ENCODE data around the gene IKBKE. TPM values are rescaled to one million over a fixed set of nuclear protein-coding genes. Genes with fewer than 3 reads are reported as not detected.

The IKBKE gene
- total RNA-seq, 4 donors from 2014 or later: 1.4 to 2.5 (median 2.3) TPM

GRCh38 chr1:206507284-206508129, 37.2 kb downstream of the IKBKE start, which contains the start of gene RASSF5:
TSS of gene RASSF5 (plus strand) at chr1:206507531. CDS start at chr1:206507603, 72 bp downstream.
- no peaks in the 10 kb centered on the region for H3K9me3 ChIP-seq
- H3K27ac ChIP-seq (replicated peaks in 1 of 4): peak within 1 kb of the TSS; percentile 2 to 65 (median 26)
- intact Hi-C loops (cut with DNase I): no loop called here
- H3K4me3 ChIP-seq: peak within 1 kb of the TSS; percentile 63 to 75 (median 69)
- no peaks in the 10 kb centered on the region for H3K36me3 ChIP-seq
- H3K27me3 ChIP-seq: peaks cover 0 to 38% (median 5%) of the 10 kb centered on the region in 4 donors
- peak; percentile 94 for DNase-seq (ENCODE audit: extremely low spot score)
- H3K4me1 ChIP-seq: peaks cover 13 to 50% (median 43%) of the 10 kb centered on the region in 4 donors
- 0% methylated on average over 18 of the region's 97 CpGs for WGBS
- no peak for TF ChIP-seq CTCF (IDR thresholded peaks at IDR 0.05)
- TF ChIP-seq POLR2A (IDR thresholded peaks at IDR 0.05; ENCODE audit: low read depth): peak; percentile 77
- peak; percentile 51 to 84 for TF ChIP-seq POLR2AphosphoS5 (IDR thresholded peaks at IDR 0.05)

GRCh38 chr1:206508130-206508889, 38.0 kb downstream of the IKBKE start:
- Histone ChIP-seq H3K36me3 (no peaks in the 10 kb centered on the region), H3K27ac (replicated peaks in 1 of 4) (peak overlapping the region in 3 of 4 donors; percentile 18 to 65 (median 35)), H3K4me1 (peaks cover 20 to 53% (median 49%) of the 10 kb centered on the region in 4 donors), H3K9me3 (no peaks in the 10 kb centered on the region), H3K27me3 (peaks cover 0 to 38% (median 5%) of the 10 kb centered on the region in 4 donors), H3K4me3 (peak overlapping the region; percentile 63 to 75 (median 69))
- TF ChIP-seq POLR2AphosphoS5 (IDR thresholded peaks at IDR 0.05): no peak
- no peak for TF ChIP-seq EP300 (IDR thresholded peaks at IDR 0.05)
- no peak for TF ChIP-seq POLR2A (IDR thresholded peaks at IDR 0.05; ENCODE audit: low read depth)
- no peak for TF ChIP-seq CTCF (IDR thresholded peaks at IDR 0.05)
- intact Hi-C loops (cut with DNase I): no loop called here
- 64% methylated on average over 15 of the region's 15 CpGs for WGBS
- DNase-seq (ENCODE audit: extremely low spot score): no peak

- 41% methylated on average over 6 of the region's 6 CpGs for WGBS
- TF ChIP-seq EP300 (IDR thresholded peaks at IDR 0.05) (no peak), POLR2A (IDR thresholded peaks at IDR 0.05; ENCODE audit: low read depth) (no peak), POLR2AphosphoS5 (IDR thresholded peaks at IDR 0.05) (peak in 1 of 2 donors; percentile 15)
- H3K36me3 ChIP-seq: no peaks in the 10 kb centered on the region
- peak overlapping the region in 3 of 4 donors; percentile 18 to 65 (median 35) for H3K27ac ChIP-seq (replicated peaks in 1 of 4)
- H3K27me3 ChIP-seq: peaks cover 0 to 38% (median 5%) of the 10 kb centered on the region in 4 donors
- no peaks in the 10 kb centered on the region for H3K9me3 ChIP-seq
- peak overlapping the region in 3 of 4 donors; percentile 66 to 75 (median 72) for H3K4me3 ChIP-seq
- intact Hi-C loops (cut with DNase I): no loop called here
- DNase-seq (ENCODE audit: extremely low spot score): no peak
- peaks cover 19 to 56% (median 50%) of the 10 kb centered on the region in 4 donors for H3K4me1 ChIP-seq
Observed at GRCh38 chr1:206508956-206509355, 38.7 kb downstream of the IKBKE start.

GRCh38 chr1:206509612-206510257, 39.5 kb downstream of the IKBKE start:
- Histone ChIP-seq H3K27me3 (peaks cover 0 to 38% (median 5%) of the 10 kb centered on the region in 4 donors), H3K36me3 (no peaks in the 10 kb centered on the region), H3K4me1 (peaks cover 17 to 54% (median 49%) of the 10 kb centered on the region in 4 donors), H3K9me3 (no peaks in the 10 kb centered on the region), H3K27ac (replicated peaks in 1 of 4) (no peak overlapping the region), H3K4me3 (no peak overlapping the region)
- 92% methylated on average over 12 of the region's 12 CpGs for WGBS
- no peak for DNase-seq (ENCODE audit: extremely low spot score)
- intact Hi-C loops (cut with DNase I): no loop called here
- TF ChIP-seq POLR2AphosphoS5 (IDR thresholded peaks at IDR 0.05): no peak
- no peak for TF ChIP-seq POLR2A (IDR thresholded peaks at IDR 0.05; ENCODE audit: low read depth)
- TF ChIP-seq EP300 (IDR thresholded peaks at IDR 0.05): no peak
- no peak for TF ChIP-seq CTCF (IDR thresholded peaks at IDR 0.05)

Data from esophagus muscularis mucosa (tissue), 4 donors.